Right renal pelvis (tissue), 4 donors: ENCODE measurements around the gene ANKRD65. TPM values are rescaled to one million over a fixed set of nuclear protein-coding genes. Genes with fewer than 3 reads are reported as not detected.
"Not testable (repeated sequence)": the region's sequence is repeated elsewhere in the genome, so short reads cannot be mapped to it uniquely, and the experiment has no call there.

Experiments used
- DNase-seq, 4 donors: peaks; one replicate each; pipeline ENCODE4 v3.0.0-alpha.2; 2013; ENCODE audit warnings: low read depth in 4 of 4, low spot score in 3 of 4, missing footprints in 1 of 4
- polyA plus RNA-seq, 4 donors: library from polyadenylated mRNA; unstranded; fragments of 120-200 nt; gene quantifications; one replicate each; pipeline ENCODE4 v1.2.1, GENCODE V29; 2013; ENCODE audit not compliant: insufficient read length in 4 of 4

Gene ANKRD65
- polyA plus RNA-seq, 4 donors, result 6.6 to 19.9 (median 11.9) TPM

DNA sequence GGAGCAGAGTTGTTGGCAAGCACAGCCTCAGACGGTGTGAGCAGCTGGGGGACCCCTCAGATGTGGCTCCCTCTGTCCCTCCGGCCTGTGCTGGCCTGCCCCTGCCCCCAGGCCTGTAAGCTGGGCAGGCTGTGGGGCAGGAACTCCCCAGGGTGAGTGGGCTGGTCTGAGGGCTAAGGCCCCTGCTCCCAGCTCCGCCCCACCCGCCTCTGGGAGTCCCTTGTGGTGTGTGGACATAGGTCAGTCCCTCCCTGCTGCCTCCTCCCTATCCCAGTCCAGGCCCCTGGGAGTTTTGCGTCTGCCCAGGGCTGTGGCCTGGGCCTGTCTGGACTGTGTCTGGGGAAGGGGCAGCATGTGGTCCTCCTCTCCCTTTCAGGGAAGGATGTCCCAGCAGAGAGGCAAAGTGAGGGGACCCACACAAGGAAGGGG is 10.8 kb upstream of the ANKRD65 start:
- DNase-seq, result no peak

DNA sequence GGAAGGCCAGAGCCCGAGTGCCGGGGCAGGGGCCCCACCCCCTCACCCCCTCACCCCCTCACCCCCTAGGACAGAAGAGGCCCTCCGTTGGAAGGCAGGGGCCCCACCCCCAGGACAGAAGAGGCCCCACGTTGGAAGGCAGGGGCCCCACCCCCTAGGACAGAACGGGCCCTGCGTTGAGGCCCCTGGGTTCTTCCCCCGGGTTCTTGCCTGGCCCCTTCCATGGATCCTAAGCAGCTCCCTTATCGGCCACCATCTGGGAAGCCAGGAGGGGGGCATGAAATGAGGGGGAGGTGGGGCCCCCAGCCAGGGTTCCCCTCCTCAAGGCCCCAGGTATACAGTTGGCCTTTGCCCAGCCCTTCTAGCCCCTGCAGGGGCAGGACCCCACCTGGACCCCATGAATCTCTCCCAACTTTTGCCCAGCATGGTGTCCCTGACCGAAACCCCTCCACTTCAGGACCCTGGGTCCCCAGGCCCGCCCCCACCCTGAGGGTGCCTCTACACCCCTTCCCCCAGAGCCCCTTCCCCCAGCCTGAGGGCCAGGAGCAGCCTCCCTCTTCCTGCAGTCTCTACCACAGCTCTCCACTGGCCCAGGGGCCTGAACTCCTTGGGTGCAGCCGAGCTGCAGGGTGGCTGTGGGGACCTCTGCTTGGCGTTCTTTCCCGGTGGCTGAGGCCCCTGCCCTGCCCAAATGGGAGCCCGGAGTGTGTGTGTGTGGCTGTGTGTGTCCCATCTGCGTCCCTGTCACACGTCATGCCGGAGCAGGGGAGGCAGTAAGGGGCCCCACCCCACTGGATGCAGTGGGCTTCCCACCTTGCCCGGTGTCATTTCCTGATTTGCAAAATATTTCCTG is 10.1 kb upstream of the ANKRD65 start:
- no peak for DNase-seq

DNA sequence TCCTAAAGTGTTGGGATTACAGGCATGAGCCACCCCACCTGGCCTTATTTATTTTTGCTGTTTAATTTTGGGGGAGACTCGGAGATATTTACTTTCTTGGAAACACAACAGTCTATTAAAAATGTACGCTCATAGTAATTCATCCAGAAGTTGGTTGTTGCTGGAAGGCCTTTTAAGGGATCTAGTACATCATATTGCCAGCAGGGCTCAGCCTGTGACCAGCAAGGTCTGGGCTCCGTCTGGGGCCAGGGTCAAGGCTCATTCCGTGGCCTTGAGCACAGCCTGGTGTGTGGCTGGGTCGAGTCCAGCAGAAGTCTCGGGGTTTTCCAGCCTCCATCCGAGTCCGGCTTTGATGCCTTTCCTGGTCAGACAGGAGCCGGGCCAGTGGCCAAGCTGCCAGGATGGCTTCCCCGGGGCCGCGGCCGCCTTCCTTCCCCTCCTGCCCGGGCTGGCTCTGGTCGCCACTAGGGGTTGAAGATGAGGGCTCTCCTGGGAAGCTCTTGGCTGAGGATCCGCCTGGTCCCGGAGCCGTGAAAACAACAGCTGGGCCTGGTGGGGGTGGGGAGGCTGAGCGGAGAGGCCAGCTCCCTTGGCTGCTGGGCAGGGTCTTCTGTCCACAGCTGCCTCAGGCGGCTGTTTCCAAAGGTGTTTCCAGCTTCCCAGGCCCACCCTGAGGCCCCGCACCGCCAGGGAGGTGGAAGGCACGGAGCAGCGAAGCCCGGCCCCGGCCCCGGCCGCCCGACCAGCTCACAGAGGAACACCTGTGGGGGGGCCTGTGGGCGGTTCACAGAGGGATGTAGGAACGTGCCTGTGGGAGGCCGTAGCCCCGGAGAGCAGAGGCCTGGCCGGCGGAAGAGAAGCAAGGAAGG is 9.3 kb upstream of the ANKRD65 start:
- no peak for DNase-seq

DNA sequence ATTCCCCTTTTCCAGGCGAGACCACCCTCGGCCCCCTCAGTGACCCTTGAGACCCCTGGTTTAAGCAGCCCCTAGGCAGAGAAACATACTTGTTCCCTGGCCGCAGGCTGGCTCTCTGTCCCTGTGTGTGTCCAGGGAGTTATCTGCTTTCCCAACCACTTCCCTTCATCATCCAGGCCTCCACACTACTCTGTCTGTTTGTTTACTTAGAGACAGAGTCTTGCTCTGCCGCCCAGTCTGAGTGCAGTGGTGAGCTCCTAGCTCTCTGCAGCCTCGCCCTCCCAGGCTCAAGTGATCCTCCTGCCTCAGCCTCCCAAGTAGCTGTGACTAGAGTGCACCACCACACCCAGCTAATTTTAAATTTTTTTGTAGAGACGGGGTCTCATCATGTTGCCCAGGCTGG is 8.6 kb upstream of the ANKRD65 start:
- DNase-seq, result no peak

DNA sequence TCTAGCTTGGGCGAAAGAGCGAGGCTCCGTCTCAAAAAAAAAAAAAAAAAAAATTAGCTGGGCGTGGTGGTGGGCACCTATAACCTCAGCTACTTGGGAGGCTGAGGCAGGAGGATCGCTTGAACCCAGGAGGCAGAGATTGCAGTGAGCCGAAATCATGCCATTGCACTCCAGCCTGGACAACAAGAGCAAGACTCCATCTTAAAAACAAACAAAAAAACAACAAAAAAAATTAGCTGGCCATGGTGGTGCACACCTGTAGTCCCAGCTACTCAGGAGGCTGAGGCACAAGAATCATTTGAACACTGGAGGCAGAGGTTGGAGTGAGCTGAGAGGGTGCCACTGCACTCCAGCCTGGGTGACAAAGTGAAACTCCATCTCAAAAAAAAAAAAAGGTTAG is 7.9 kb upstream of the ANKRD65 start:
- DNase-seq, result not testable (repeated sequence)

DNA sequence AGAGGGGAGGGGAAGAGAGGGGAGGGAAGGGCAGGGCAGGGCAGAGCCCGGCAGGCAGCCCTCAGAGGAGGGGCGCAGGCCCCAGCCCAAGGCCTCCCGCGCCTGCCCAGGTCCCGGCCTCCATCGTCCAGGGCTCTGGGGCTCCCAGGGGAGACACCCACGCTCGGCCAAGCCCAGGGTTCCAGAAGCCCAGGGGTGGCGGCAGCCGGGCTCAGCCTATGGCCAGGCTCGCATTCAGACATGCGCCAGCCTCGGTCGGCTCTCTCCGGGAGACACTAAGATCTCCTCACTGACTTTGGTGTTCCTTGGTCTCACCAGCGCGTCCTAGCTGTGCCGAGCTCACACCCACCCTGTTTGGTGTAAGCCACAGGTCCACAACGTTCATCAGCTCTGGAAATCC is 7.1 kb upstream of the ANKRD65 start:
- DNase-seq, result no peak

DNA sequence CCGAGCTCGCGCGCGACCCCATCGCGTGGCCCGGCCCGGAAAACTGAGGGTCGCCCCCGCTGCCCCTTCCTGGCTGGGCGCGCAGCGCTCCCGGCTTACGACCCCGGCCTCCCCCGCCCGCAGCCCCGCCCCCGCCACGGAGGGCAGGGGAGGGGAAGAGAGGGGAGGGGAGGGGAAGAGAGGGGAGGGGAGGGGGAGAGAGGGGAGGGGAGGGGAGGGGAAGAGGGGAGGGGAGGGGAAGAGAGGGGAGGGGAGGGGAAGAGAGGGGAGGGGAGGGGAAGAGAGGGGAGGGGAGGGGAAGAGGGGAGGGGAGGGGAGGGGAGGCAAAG is 6.7 kb upstream of the ANKRD65 start:
- no peak for DNase-seq

DNA sequence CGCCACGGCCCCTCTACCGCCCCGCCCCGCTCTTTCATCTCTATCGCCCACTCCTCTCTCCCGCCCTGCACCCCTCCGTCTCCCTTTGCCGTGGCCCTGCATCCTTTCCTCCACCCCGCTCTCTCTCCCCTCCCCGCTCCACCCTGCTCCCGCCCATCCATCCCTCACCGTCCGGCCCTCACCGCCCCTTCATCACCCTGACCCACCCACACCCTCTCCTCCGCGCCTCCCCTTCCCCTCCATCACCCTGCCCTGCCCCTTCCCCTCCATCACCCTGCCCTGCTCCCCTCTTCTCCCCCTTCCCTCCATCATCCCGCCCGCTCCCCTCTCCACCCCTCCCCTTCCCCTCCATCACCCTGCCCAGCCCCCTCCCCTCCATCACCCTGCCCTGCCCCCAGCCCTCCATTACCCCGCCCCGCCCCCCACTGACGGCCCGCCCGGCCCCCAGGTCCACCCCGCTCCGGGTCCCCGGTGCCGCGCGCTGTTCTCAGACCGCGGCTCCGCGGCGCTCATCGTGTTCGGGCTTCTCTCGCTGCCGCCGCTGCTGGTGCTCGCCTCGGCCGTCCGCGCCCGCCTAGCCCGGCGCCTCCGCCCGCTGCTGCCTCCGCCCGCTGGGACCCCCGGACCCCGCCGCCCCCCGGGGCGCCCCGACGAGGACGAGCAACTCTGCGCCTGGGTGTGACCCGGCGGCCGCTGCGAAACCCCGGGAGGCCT is 6.2 kb upstream of the ANKRD65 start:
- DNase-seq, result no peak

DNA sequence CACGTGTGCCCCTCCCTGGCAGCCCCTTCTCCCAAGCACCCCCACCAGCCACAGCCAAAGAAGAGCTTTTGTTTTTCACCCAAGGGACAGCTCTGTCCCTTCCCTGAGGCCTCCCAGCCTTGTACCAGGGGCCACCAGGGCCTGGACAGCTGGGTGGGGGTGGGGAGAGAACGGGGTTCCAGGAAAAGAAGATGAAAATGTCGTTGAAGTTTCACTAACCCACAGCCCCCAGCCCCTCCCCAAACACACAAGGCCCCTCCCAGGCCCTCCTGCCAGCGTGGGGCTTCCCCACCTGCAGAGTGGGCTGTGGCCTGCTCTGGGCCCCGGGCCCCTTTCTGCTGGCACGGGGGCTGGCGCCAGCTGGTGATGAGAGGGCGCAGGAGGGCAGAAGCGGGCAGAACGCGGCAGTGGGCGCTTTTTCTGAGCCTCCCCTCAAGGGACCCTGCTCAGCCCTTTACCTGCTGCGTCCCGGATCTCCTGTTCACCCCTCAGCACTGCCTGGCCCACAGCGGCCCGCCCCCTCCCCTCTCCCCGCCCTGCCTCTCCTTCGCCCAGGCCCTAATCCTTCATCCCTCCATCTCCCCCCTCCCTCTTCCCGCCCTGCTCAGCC is 5.5 kb upstream of the ANKRD65 start:
- no peak for DNase-seq

DNA sequence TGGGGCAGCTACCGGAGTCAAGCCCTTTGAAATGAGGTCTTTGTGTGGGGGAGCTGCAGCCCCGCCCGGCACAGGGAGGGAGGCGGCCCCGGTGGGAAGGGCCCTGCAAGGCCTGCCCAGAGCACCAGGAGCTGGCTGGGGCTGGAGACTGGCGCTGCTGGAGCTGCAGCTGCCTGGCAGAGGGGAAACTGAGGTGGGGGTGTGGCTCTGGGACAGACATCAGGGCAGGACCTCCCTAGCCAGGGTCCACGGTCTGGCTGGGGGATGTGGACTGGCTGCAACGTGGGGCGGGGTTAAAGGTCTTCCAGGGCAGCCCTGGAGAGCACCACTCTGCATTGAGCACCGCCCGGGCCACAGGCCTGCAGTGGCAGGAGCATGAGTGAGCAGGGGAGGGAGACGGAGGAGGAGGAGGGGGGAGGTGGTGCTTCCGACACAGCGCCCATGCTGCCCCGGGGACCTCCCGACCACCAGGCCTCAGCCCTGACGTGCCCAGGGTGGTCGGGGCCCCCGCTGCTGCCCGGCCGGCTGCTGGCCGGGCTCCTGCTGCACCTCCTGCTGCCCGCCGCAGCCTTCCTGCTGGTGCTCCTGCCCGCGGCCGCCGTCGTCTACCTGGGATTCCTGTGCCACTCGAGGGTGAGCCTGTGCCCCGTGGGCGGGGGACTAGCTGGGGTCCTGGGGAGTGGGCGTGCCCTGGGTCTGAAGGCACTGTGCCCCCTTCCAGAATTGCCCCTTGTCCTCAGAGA is 4.8 kb upstream of the ANKRD65 start:
- DNase-seq, result no peak

DNA sequence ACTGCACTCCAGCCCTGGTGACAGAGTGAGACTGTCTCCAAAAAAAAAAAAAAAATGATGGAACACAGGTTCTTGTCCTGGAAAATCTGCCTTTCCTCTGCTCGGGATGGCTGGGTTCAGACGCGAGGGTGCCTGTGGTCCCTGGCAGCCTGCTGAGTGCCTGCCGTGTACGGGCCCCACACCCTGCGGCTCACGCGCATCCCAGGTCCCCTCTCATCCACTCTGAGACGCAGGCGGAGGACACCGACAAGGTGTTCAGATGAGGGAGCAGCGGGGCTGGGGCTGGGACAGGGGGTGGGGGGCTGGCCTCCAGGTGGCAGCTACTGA is 4.3 kb upstream of the ANKRD65 start:
- DNase-seq, result no peak

DNA sequence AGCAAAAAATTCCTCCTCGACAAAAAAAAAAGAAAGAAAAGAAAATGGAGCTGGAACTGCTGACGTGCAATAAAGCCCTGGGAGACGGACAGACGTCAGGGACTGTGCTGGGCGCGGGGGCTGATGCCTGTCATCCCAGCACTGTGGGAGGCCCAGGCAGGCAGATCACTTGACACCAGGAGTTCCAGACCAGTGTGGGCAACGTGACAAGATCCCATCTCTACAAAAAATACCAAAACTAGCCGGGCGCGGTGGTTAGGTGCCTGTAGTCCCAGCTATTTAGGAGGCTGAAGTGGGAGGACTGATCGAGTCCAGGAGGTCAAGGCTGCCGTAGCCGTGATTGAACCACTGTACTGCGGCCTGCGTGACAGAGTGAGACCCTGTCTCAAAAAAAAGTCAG is 3.6 kb upstream of the ANKRD65 start:
- no peak for DNase-seq

DNA sequence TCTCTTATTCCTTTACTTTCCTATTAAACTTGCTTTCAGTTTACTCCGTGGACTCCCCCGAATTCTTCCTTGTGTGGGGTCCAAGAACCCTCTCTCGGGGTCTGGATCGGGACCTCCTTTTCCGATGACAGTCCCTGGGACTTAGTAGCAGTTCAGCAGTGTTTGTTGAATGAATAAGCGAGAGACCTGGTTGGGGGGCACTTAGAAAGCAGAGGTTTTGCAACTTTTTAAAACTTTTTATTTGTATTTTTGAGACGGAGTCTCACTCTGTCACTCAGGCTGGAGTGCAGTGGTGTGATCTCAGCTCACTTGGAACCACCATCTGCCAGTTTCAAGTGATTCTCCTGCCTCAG is 2.1 kb upstream of the ANKRD65 start:
- DNase-seq, result no peak

DNA sequence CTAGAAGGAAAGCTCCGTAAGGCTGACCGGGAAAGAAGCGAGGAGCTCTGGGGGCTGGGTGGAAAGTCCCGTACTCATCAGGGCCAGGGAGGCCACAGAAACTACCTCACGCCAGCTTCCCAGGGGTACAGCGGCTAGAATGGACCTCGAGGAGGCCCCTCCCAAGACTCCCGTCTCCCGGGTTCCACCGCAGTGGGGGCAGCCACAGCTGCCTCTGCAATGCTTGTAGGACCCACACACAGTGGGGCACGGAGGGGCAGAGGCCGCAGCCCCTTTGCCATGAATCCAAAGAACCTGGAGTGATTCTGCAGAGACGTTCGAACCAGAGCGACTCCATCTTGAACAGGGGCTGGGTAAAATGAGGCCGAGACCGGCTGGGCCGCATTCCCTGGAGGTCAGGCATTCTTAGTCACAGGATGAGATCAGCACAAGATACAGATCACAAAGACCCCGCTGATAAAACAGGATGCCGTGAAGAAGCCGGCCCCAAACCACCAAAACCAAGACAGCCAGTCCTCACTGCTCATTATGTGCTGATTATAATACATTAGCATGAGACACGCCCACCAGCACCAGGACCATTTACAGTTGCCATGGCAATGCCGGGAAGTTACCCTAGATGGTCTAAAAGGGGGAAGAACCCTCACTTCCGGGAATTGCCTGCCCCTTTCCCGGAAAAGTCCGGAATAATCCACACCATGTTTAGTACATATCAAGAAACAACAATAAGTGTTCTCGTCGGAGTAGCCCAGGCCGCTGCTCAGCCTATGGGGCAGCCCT is 1.6 kb upstream of the ANKRD65 start:
- no peak for DNase-seq

DNA sequence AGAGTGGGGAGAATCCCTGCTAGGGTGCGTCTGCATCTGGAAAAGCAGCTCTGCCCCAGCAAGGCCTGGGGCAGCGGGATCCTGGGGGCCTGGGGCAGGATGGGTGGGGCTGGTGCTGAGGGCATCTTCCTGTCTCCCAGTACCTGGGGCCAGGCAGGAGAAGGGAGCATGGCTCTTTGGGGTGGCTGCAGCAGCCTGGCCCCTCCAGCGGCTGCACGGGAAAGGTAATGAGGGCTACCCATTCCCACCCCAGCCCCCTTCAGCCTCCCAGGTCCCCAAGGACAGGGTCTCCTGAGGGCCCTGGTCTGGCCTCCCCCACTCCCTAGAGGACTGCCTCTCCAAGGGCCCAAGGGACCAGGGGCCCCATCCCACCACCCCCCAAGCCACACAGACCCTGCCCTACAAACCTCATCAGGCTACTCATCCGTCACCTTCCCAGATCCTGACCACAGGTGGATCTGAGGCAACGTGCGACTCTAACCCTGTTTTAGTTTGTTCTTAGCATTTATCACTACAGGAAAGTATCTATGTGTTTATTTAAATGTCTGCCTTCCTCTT is 910 bp upstream of the ANKRD65 start:
- no peak for DNase-seq

DNA sequence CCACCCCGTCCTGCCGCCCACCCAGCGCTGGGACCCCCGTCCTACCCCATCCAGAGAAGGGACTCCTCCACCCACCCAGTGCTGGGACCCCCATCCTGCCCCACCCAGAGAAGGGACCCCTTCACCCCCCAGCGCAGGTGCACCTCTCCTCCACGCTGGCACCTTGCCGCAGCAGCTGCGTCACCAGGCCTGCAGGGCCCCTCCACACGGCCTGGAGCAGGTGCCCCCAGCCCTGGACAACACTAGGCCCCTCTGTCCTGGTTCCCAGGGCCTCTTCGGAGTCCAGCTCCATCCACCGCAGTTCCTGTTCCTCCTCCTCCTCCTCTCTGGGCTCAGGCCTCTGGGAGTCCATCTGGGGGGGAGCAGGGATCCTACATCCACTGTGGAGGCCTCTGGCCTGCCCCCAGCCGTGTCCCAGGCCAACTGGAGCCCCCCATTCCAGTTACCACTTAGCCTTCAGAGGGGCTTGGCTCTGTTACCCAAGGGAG is 378 bp downstream of the ANKRD65 start:
- no peak for DNase-seq

DNA sequence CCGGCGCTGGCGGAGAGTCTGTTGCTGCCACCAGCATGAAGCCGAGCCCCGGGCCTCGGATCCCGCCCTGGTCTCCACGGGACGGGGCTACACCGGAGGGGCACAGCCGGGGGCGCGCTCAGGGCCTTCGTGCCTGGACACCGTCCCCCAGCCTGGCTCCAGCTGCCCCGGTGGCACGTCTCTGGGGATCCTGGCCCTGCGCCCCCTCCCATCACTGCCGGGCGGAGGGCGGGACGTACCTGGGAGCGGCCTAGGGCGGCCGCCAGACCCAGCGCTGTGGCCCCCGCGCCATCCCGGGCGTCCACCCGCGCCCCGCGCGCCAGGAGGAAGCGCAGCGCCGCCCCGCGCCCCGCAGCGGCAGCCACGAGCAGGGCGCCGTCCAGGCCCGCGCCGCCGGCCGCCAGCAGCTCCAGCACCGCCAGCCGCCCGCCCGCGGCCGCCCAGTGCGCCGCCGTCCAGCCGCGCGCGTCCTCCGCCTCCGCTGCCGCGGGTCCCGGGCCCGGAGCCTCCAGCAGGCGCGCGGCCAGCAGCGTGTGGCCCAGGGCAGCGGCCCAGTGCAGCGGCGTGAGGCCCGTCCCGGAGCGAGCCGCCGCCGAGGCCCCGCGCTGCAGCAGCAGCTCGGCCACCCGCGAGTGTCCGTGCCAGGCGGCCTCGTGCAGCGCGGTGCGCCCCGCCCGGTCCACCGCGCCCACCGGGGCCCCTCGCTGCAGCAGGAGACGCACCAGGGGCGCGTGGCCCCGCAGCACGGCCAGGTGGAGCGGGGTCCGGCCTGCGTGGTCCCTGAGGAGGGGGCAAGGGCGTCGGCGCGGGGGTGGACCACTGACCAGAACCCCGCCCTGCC is 1.0 kb downstream of the ANKRD65 start:
- DNase-seq, result no peak

DNA sequence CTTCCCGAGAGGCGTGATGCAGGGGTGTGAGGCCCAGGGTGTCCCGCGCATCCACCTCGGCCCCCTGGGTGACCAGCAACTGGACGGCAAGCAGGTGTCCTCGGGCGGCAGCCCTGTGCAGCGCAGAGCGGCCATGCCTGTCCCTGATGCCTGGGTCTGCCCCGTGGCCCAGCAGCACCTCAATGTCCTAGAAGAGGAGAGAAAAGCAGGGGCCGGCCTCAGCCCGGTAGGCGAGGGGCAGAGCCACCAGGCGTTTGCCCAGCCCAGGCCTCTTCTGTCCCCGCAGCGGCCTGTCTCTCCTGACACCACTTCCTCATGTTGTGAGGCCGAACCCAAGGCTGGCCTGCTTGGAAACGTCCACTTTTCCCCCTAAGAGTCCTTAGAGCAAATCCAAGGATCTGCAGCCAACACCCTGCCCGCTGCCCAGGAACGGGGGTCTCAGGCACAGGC is 1.7 kb downstream of the ANKRD65 start:
- no peak for DNase-seq
